NCI-H446 (cell line): ENCODE results near the gene DDX59.
A peak's percentile ranks its signal among the peaks of the same experiment; 100 is the strongest.

ENCODE experiments used
- DNase-seq, 2 experiments: peaks; one replicate each; lab custom pipeline; 2025; lab: John Stamatoyannopoulos, UW

DDX59 gene

GRCh38 chr1:200628223-200628881, 41.4 kb downstream of the DDX59 start:
- DNase-seq = no peak

GRCh38 chr1:200627575-200628222, 42.0 kb downstream of the DDX59 start:
- no peak for DNase-seq

- DNase-seq = no peak
These were observed 42.7 kb downstream of the DDX59 start for GRCh38 chr1:200626853-200627534.

GRCh38 chr1:200625381-200625824, 44.3 kb downstream of the DDX59 start:
- DNase-seq = no peak

GRCh38 chr1:200624679-200625335, 44.9 kb downstream of the DDX59 start:
- DNase-seq = no peak

- DNase-seq = peak; percentile 95
These were observed 49.2 kb downstream of the DDX59 start, which contains the start of gene KIF14 for GRCh38 chr1:200620273-200621131. Gene KIF14 (minus strand): TSS chr1:200620751. CDS start chr1:200618723, 2,028 bp downstream.

- DNase-seq = no peak
These were observed 49.8 kb downstream of the DDX59 start for GRCh38 chr1:200619894-200620272.

GRCh38 chr1:200610846-200611245, 58.9 kb downstream of the DDX59 start:
- DNase-seq = no peak

- no peak for DNase-seq
These were observed 67.1 kb downstream of the DDX59 start for GRCh38 chr1:200602632-200603031.
